Body of pancreas (tissue), 4 donors: ENCODE measurements around the gene GCNT2. TPM values are rescaled to one million over a fixed set of nuclear protein-coding genes. Genes with fewer than 3 reads are reported as not detected.

Experiments
- ATAC-seq: fragments of 150-250 bp; one replicate; pipeline ENCODE4 v1.9.1; 2016
- DNase-seq, 4 donors: peaks; one replicate each; pipeline ENCODE4 v3.0.0-alpha.2; 2019
- H3K27ac ChIP-seq, 4 donors: fragments of 200-600 bp; sonication (generic); 1 replicate in 3 of 4; 2 replicates in 1 of 4; pipeline versions ENCODE4 v1.5.1 to v1.6.1; 2016 to 2019; ENCODE audit warnings: mild to moderate bottlenecking in 1 of 4, mixed read lengths in 1 of 4, moderate library complexity in 1 of 4
- H3K27me3 ChIP-seq, 2 donors: fragments of 200-600 bp; sonication (generic); one replicate each; pipeline ENCODE4 v1.6.0; 2016; ENCODE audit warnings: mild to moderate bottlenecking in 1 of 2
- H3K36me3 ChIP-seq, 2 donors: fragments of 200-600 bp; sonication (generic); replicated peaks in 1 of 2; 2 replicates each; pipeline ENCODE4 v1.5.1; 2016; ENCODE audit warnings: low read depth in 2 of 2; ENCODE audit not compliant: insufficient read depth in 1 of 2
- H3K4me1 ChIP-seq: fragments of 200-600 bp; sonication (generic); one replicate; pipeline ENCODE4 v1.6.0; 2016
- H3K4me3 ChIP-seq, 2 donors: fragments of 200-600 bp; sonication (generic); 1 replicate in 1 of 2; 2 replicates in 1 of 2; pipeline ENCODE4 v1.5.1; 2016 to 2019
- H3K9me3 ChIP-seq, 3 donors: fragments of 200-600 bp; sonication (generic); 1 replicate in 2 of 3; 2 replicates in 1 of 3; pipeline ENCODE4 v1.5.1; 2016
- POLR2A ChIP-seq, 3 donors: fragments of 450-650 bp; IDR thresholded peaks; one replicate each; pipeline ENCODE4 v1.6.1; 2016; ENCODE audit warnings: antibody characterized with exemption in 3 of 3, mild to moderate bottlenecking in 2 of 3
- WGBS, 2 donors: methylation state at CpG; one replicate each; pipeline ENCODE4 v1.1.5; 2017; 5-methylcytosine and 5-hydroxymethylcytosine counted together
- intact Hi-C: fragments of 100-400 bp; cut with DNase I; formaldehyde crosslinking; loops from one replicate; pipeline ENCODE4 v1.15.1; 2023
- total RNA-seq, 2 donors: library from RNA; depleted of rRNA; stranded (reverse); fragments of >200 nt; gene quantifications; one replicate each; pipeline ENCODE4 v1.1.0, GENCODE V29; 2016
- TF ChIP-seq, protein P1 (sequence below), 7 experiments: fragments of 450-650 bp in 4 of 7; fragments of 200-600 bp in 3 of 7; sonication (generic) in 3 of 7; IDR thresholded peaks; one replicate each; pipeline ENCODE4 v1.5.1; 2016 to 2019; ENCODE audit warnings: antibody characterized with exemption in 7 of 7

The GCNT2 gene
- total RNA-seq, 2 donors from 2014 or later = 4.4 to 7.6 TPM

DNA sequence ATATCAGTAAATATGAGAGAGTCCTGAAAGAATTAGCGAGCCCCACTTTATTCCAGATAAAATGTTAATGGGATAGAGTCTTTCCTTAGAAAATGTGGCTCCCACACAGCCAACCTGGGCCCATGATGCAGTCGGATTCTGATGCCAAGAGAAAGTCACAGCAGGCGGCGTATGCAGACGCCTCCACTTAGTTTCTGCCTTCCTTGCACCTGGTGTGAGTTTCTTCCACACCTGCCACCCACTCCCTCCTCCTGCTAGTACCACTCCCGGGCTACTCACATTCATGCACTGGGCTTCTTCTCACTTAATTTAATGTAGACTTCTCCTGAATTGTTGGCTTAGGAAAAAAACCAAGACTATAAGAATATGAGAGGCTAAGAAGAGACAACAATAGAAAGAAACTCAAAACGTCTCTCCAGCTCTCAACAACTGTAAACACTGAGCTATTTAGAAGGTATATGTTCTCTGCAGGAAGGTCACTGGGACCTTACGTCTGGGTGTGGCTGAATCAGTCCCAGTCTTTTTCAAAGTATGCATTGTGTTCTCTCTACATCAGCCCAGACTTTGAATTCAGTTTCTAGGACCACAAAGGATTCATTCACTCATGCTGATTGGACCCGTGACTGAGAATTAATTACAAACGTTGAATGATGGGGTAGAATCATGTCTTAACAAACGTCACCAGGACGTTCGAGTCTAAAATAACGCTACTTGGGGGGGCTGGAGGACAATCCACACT is 70.4 kb downstream of the GCNT2 start:
- no peaks in the 10 kb centered on the region for H3K4me1 ChIP-seq
- intact Hi-C loops = no loop called here
- H3K27me3 ChIP-seq = no peaks in the 10 kb centered on the region
- H3K27ac ChIP-seq = no peak overlapping the region
- DNase-seq (no peak), ATAC-seq (no peak)
- WGBS, 2 donors = 76 to 84% methylated on average over 14 of the region's 14 CpGs
- H3K36me3 ChIP-seq = no peaks in the 10 kb centered on the region
- TF ChIP-seq, protein P1, sequence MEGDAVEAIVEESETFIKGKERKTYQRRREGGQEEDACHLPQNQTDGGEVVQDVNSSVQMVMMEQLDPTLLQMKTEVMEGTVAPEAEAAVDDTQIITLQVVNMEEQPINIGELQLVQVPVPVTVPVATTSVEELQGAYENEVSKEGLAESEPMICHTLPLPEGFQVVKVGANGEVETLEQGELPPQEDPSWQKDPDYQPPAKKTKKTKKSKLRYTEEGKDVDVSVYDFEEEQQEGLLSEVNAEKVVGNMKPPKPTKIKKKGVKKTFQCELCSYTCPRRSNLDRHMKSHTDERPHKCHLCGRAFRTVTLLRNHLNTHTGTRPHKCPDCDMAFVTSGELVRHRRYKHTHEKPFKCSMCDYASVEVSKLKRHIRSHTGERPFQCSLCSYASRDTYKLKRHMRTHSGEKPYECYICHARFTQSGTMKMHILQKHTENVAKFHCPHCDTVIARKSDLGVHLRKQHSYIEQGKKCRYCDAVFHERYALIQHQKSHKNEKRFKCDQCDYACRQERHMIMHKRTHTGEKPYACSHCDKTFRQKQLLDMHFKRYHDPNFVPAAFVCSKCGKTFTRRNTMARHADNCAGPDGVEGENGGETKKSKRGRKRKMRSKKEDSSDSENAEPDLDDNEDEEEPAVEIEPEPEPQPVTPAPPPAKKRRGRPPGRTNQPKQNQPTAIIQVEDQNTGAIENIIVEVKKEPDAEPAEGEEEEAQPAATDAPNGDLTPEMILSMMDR (IDR thresholded peaks at IDR 0.05) = no peak
- TF ChIP-seq POLR2A (IDR thresholded peaks at IDR 0.05) = no peak
- no peak overlapping the region for H3K4me3 ChIP-seq
- H3K9me3 ChIP-seq = no peaks in the 10 kb centered on the region

DNA sequence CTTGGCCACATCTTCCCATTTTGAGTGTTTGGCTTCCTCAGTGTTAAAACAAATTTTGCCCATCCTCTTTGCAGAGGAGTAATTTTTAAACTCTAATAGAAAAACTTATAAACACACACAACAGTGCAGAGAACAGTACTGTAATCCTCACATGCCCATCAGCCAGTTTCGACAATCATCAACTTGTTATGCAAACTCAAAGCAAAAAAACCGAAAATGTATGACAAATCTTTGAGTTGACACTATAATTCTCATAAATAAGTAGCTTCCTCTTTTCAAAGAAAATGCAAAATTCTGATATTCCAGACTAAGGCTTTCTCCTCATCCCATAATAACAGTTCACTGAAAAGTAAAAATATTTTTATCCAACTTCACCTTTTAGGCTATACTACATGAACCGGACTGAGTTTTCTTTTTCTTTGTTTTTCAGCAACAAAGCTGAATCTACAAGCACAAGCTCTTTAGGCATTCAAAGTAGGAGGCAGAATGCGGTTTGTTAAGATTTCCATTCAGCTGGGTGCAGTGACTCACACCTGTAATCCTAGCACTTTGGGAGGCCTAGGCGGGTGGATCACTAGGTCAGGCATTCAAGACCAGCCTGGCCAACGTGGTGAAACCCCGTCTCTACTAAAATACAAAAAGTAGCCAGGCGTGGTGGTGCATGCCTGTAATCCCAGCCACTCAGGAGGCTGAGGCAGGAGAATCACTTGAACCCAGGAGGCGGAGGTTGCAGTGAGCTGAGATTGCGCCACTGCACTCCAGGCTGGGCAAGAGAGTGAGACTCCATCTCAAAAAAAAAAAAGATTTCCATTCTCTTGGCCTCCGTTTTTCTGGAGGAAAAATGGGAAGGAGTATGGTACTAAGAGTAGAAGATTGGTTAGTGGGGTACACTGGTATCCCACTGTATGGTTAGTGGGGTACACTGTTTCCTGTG is 74.8 kb downstream of the GCNT2 start:
- H3K4me3 ChIP-seq = no peak overlapping the region
- H3K9me3 ChIP-seq = no peaks in the 10 kb centered on the region
- ATAC-seq = no peak
- H3K27me3 ChIP-seq = no peaks in the 10 kb centered on the region
- intact Hi-C loops = no loop called here
- H3K4me1 ChIP-seq = peaks cover 14% of the 10 kb centered on the region
- no peaks in the 10 kb centered on the region for H3K36me3 ChIP-seq
- 81 to 87% methylated on average over 9 to 11 of the region's 11 CpGs for WGBS, 2 donors
- no peak for DNase-seq
- no peak for TF ChIP-seq POLR2A (IDR thresholded peaks at IDR 0.05)
- TF ChIP-seq, protein P1 (IDR thresholded peaks at IDR 0.05) = no peak
- no peak overlapping the region for H3K27ac ChIP-seq

DNA sequence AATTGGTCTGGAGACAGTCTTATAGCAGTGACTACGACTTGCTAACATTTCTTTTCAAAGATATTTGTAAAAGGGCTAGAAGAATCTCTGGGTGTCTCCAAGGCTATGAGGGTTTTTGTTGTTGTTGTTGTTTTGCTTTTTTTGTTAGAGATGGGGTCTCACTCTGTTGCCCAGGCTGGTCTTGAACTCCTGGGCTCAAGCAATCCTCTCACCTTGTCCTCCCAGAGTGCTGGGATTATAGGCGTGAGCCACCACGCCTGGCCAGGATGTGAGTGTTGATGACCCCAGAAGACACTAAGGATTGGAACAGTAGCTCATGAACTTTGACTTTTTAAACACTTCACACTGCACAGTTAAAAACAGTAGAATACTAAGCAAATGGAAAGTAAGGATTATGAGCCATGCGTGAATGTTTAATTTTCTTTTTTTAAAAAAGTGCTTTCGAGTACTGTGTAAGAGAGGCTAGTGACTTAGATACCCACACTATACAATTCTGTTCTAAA is 76.4 kb downstream of the GCNT2 start:
- TF ChIP-seq, protein P1 (IDR thresholded peaks at IDR 0.05) = no peak
- no peak for TF ChIP-seq POLR2A (IDR thresholded peaks at IDR 0.05)
- Histone ChIP-seq H3K27ac (no peak overlapping the region), H3K4me1 (peaks cover 14% of the 10 kb centered on the region), H3K36me3 (no peaks in the 10 kb centered on the region), H3K9me3 (no peaks in the 10 kb centered on the region), H3K27me3 (no peaks in the 10 kb centered on the region), H3K4me3 (no peak overlapping the region)
- intact Hi-C loops = no loop called here
- DNase-seq = no peak
- no peak for ATAC-seq
- 90 to 94% methylated on average over 5 of the region's 5 CpGs for WGBS, 2 donors

DNA sequence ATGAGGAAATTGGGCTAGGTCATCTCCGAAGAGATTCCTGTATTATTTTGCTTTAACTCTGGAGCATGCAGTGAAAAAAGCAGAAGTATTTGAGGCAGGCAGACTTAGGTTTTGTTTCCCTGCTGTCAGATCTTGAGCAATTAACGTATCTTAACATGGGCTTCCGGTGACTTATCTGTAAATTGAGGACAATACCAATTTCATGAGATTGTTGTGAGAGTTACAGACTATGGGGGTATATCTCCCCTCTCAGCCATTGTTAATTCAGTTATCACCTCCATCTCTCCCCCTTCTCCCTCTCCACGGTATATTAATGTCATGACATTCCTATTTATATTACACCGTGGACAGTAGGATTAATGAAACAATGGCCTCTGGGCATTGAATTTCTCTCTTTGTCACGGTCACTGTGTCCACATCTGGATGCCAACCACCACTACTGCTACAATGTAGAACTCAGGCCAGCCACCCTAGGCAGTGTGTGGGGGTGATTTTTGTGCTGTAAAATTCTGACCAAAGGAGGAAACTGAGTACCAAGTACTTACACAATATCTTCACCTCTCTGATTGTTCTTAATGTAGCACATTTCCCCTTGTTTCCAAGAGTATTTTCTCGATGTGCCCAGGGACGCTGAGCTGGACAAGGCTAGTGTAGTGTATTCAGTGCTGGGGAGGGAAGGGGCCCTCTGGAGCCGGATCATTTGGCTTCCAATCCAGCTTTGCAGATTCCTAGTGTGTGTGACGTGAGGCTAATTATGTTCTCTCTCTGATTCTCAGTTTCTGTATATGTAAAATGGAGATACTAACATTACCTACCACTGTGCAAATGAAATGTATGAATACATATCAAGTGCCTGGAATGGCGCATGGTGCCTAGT is 77.2 kb downstream of the GCNT2 start:
- peak overlapping the region in 1 of 4 donors; percentile 7 for H3K27ac ChIP-seq
- no peak for TF ChIP-seq POLR2A (IDR thresholded peaks at IDR 0.05)
- TF ChIP-seq, protein P1 (IDR thresholded peaks at IDR 0.05) = no peak
- no peak for DNase-seq
- H3K36me3 ChIP-seq = no peaks in the 10 kb centered on the region
- H3K27me3 ChIP-seq = no peaks in the 10 kb centered on the region
- 56 to 64% methylated on average over 11 of the region's 11 CpGs for WGBS, 2 donors
- H3K4me3 ChIP-seq = no peak overlapping the region
- no peaks in the 10 kb centered on the region for H3K9me3 ChIP-seq
- peaks cover 14% of the 10 kb centered on the region for H3K4me1 ChIP-seq
- peak; percentile 36 for ATAC-seq
- intact Hi-C loops = no loop called here
